H54 (cell line): ENCODE data around the gene HDAC7.
"Not testable (repeated sequence)": the region's sequence is repeated elsewhere in the genome, so short reads cannot be mapped to it uniquely, and the experiment has no call there.

ENCODE experiments used
- DNase-seq: peaks from one replicate; pipeline ENCODE4 v3.0.0; 2011; ENCODE audit warnings: low spot score, mixed read lengths; ENCODE audit not compliant: insufficient read length
- FAIRE-seq: peaks from 3 replicates; lab custom pipeline; 2011; peaks lifted over from hg19 to GRCh38; lab: Jason Lieb, UNC
- POLR2A ChIP-seq: IDR thresholded peaks from 2 replicates; pipeline ENCODE4 v1.6.1; 2011; ENCODE audit warnings: low read depth, mild to moderate bottlenecking, low read length

HDAC7 gene

GRCh38 chr12:47819138-47819895, 386 bp downstream of the HDAC7 start:
- DNase-seq (no peak), FAIRE-seq (no peak)
- peak; percentile 37; the same call in 1 of the 2 replicates for TF ChIP-seq POLR2A

- TF ChIP-seq POLR2A: no peak
- DNase-seq (peak; percentile 55), FAIRE-seq (no peak)
Observed at GRCh38 chr12:47818467-47819137, 1.1 kb downstream of the HDAC7 start.

GRCh38 chr12:47818007-47818376, 1.7 kb downstream of the HDAC7 start:
- DNase-seq (no peak), FAIRE-seq (no peak)
- no peak for TF ChIP-seq POLR2A

GRCh38 chr12:47817272-47818006, 2.3 kb downstream of the HDAC7 start:
- no peak for FAIRE-seq
- TF ChIP-seq POLR2A: no peak
- no peak for DNase-seq

GRCh38 chr12:47816403-47817271, 3.1 kb downstream of the HDAC7 start:
- TF ChIP-seq POLR2A: no peak
- FAIRE-seq (no peak), DNase-seq (no peak)

- FAIRE-seq, DNase-seq: not testable (repeated sequence)
Observed at GRCh38 chr12:47815447-47815846, 4.3 kb downstream of the HDAC7 start.

- FAIRE-seq (no peak), DNase-seq (no peak)
- TF ChIP-seq POLR2A: no peak
Observed at GRCh38 chr12:47814539-47815170, 5.0 kb downstream of the HDAC7 start.

GRCh38 chr12:47813511-47814196, 6.0 kb downstream of the HDAC7 start:
- TF ChIP-seq POLR2A: no peak
- DNase-seq (peak; percentile 47), FAIRE-seq (no peak)

- DNase-seq: peak; percentile 90
- TF ChIP-seq POLR2A: no peak
- FAIRE-seq: no peak
Observed at GRCh38 chr12:47812797-47813510, 6.7 kb downstream of the HDAC7 start.

- DNase-seq: peak; percentile 41
- TF ChIP-seq POLR2A: no peak
- no peak for FAIRE-seq
Observed at GRCh38 chr12:47811581-47812484, 7.9 kb downstream of the HDAC7 start.

- no peak for TF ChIP-seq POLR2A
- DNase-seq (no peak), FAIRE-seq (no peak)
Observed at GRCh38 chr12:47811072-47811396, 8.7 kb downstream of the HDAC7 start.

- DNase-seq, FAIRE-seq: not testable (repeated sequence)
Observed at GRCh38 chr12:47809518-47809917, 10.2 kb downstream of the HDAC7 start.
